ENCODE data around the gene ATG2B. TPM values are rescaled to one million over a fixed set of nuclear protein-coding genes. Genes with fewer than 3 reads are reported as not detected.

ATG2B gene
- total and polyA plus RNA-seq, 7 donors: 1.8 to 27.1 (median 17.9) TPM

GRCh38 chr14:96263347-96264199, 99.6 kb downstream of the ATG2B start:
- intact Hi-C loops (cut with DNase I): no loop called here
- Histone ChIP-seq H3K36me3 (no peaks in the 10 kb centered on the region), H3K27me3 (no peaks in the 10 kb centered on the region), H3K4me3 (no peak overlapping the region), H3K27ac (peak overlapping the region in 1 of 4 donors; percentile 34), H3K9me3 (no peaks in the 10 kb centered on the region), H3K4me1 (peaks cover 0 to 43% (median 24%) of the 10 kb centered on the region in 4 donors)
- WGBS, 2 donors: 78 to 83% methylated on average over 20 of the region's 20 CpGs
- TF ChIP-seq POLR2AphosphoS5 (IDR thresholded peaks at IDR 0.05) (no peak), EP300 (IDR thresholded peaks at IDR 0.05) (no peak), POLR2A (IDR thresholded peaks at IDR 0.05) (no peak), CTCF (IDR thresholded peaks at IDR 0.05) (no peak)
- DNase-seq: peak; percentile 21

GRCh38 chr14:96261772-96262655, 101.1 kb downstream of the ATG2B start:
- intact Hi-C loops (cut with DNase I): no loop called here
- 80 to 81% methylated on average over 16 of the region's 16 CpGs for WGBS, 2 donors
- H3K9me3 ChIP-seq: no peaks in the 10 kb centered on the region

GRCh38 chr14:96261053-96261452, 102.1 kb downstream of the ATG2B start:
- Histone ChIP-seq H3K4me3 (no peak overlapping the region), H3K4me1 (peaks cover 0 to 30% (median 17%) of the 10 kb centered on the region in 4 donors), H3K36me3 (no peaks in the 10 kb centered on the region), H3K27ac (peak overlapping the region in 1 of 4 donors; percentile 24), H3K9me3 (no peaks in the 10 kb centered on the region), H3K27me3 (no peaks in the 10 kb centered on the region)
- TF ChIP-seq POLR2AphosphoS5 (IDR thresholded peaks at IDR 0.05) (no peak), POLR2A (IDR thresholded peaks at IDR 0.05) (no peak), CTCF (IDR thresholded peaks at IDR 0.05) (no peak), EP300 (IDR thresholded peaks at IDR 0.05) (no peak)
- WGBS, 2 donors: 12 to 62% methylated on average over 5 of the region's 5 CpGs
- no peak for DNase-seq
- intact Hi-C loops (cut with DNase I): no loop called here

More at GRCh38 chr14:96261772-96262655, 101.1 kb downstream of the ATG2B start:
- TF ChIP-seq POLR2A (IDR thresholded peaks at IDR 0.05) (no peak), EP300 (IDR thresholded peaks at IDR 0.05) (no peak), CTCF (IDR thresholded peaks at IDR 0.05) (no peak), POLR2AphosphoS5 (IDR thresholded peaks at IDR 0.05) (no peak)
- Histone ChIP-seq H3K27ac (peak overlapping the region in 1 of 4 donors; percentile 24), H3K36me3 (no peaks in the 10 kb centered on the region), H3K4me3 (no peak overlapping the region), H3K4me1 (peaks cover 0 to 28% (median 13%) of the 10 kb centered on the region in 4 donors), H3K27me3 (no peaks in the 10 kb centered on the region)
- DNase-seq: peak; percentile 62

- intact Hi-C loops (cut with DNase I): no loop called here
- 40 to 53% methylated on average over 2 of the region's 2 CpGs for WGBS, 2 donors
These were observed 102.8 kb downstream of the ATG2B start for GRCh38 chr14:96260341-96260821.

More at GRCh38 chr14:96260341-96260821, 102.8 kb downstream of the ATG2B start:
- Histone ChIP-seq H3K4me1 (peaks cover 0 to 29% (median 23%) of the 10 kb centered on the region in 4 donors), H3K27me3 (no peaks in the 10 kb centered on the region), H3K9me3 (no peaks in the 10 kb centered on the region), H3K27ac (no peak overlapping the region), H3K4me3 (no peak overlapping the region), H3K36me3 (no peaks in the 10 kb centered on the region)
- TF ChIP-seq CTCF (IDR thresholded peaks at IDR 0.05): no peak
- TF ChIP-seq EP300 (IDR thresholded peaks at IDR 0.05): no peak
- TF ChIP-seq POLR2AphosphoS5 (IDR thresholded peaks at IDR 0.05): no peak
- DNase-seq: peak; percentile 55
